K562 (cell line): Measurements from ENCODE around the gene ALDH18A1. TPM values are rescaled to one million over a fixed set of nuclear protein-coding genes. Genes with fewer than 3 reads are reported as not detected.

Experiments
- CBFB ChIP-seq: sonication (generic); formaldehyde crosslinking; IDR thresholded peaks from 2 replicates; pipeline ENCODE4 v1.4.0; 2020; ENCODE audit warnings: mild to moderate bottlenecking, missing genetic modification reagents
- CEBPZ ChIP-seq: fragments of 150-350 bp; IDR thresholded peaks from 2 replicates; pipeline ENCODE4 v1.6.1; 2014; ENCODE audit warnings: low read depth, mild to moderate bottlenecking, low read length, borderline replicate concordance
- CHCHD3 ChIP-seq: fragments of 250-450 bp; sonication (Bioruptor Pico); IDR thresholded peaks from 2 replicates; pipeline ENCODE4 v2.1.2; 2022; ENCODE audit warnings: mild to moderate bottlenecking
- CREB3L1 ChIP-seq: fragments of 450-650 bp; IDR thresholded peaks from 2 replicates; pipeline ENCODE4 v1.6.1; 2014; ENCODE audit warnings: low read depth, mild to moderate bottlenecking, moderate library complexity, borderline replicate concordance
- DIDO1 ChIP-seq: fragments of 450-650 bp; IDR thresholded peaks from 2 replicates; pipeline ENCODE4 v1.6.1; 2016; ENCODE audit warnings: low read depth, missing biosample characterization, missing genetic modification characterization
- FOXP4 ChIP-seq: sonication (generic); formaldehyde crosslinking; IDR thresholded peaks from 2 replicates; pipeline ENCODE4 v1.8.0; 2022; ENCODE audit warnings: mild to moderate bottlenecking, missing genetic modification reagents, borderline replicate concordance
- FUS ChIP-seq: fragments of 200-400 bp; formaldehyde crosslinking; optimal IDR thresholded peaks from 2 replicates; pipeline ENCODE3; 2017; ENCODE audit warnings: low read depth, low read length
- GABPA ChIP-seq: fragments of 200-800 bp; sonication (Bioruptor generic); conservative IDR thresholded peaks from 2 replicates; pipeline ENCODE4 v1.6.1; 2016; ENCODE audit warnings: low read depth, missing genetic modification characterization, missing compliant biosample characterization
- ILK ChIP-seq: fragments of 450-650 bp; IDR thresholded peaks from 2 replicates; pipeline ENCODE4 v1.6.1; 2016; ENCODE audit warnings: missing genetic modification characterization, low read depth, mild to moderate bottlenecking, missing compliant biosample characterization, moderate library complexity, borderline replicate concordance
- KDM1A ChIP-seq, 2 experiments: fragments of 450-650 bp; IDR thresholded peaks; 2 replicates each; pipeline ENCODE4 v1.6.1; 2016; ENCODE audit warnings: mild to moderate bottlenecking in 2 of 2
- MCM7 ChIP-seq, 2 experiments: fragments of 450-650 bp; IDR thresholded peaks; 2 replicates each; pipeline ENCODE4 v1.6.1; 2016 to 2018
- MTA2 ChIP-seq: fragments of 450-650 bp; IDR thresholded peaks from 2 replicates; pipeline ENCODE4 v1.6.1; 2016; ENCODE audit warnings: low read depth
- NCOA4 ChIP-seq: fragments of 450-650 bp; IDR thresholded peaks from 2 replicates; pipeline ENCODE4 v1.6.1; 2018; ENCODE audit warnings: mild to moderate bottlenecking; ENCODE audit not compliant: partially characterized antibody
- PRMT5 ChIP-seq: sonication (generic); formaldehyde crosslinking; IDR thresholded peaks from 2 replicates; pipeline ENCODE4 v1.5.0; 2020; ENCODE audit warnings: missing genetic modification reagents
- SMARCC2 ChIP-seq: fragments of 450-650 bp; IDR thresholded peaks from 2 replicates; pipeline ENCODE4 v1.6.1; 2017; ENCODE audit warnings: antibody characterized with exemption, moderate library complexity, mild to moderate bottlenecking, low read depth
- TCF7 ChIP-seq: sonication (generic); IDR thresholded peaks from 2 replicates; pipeline ENCODE4 v1.6.1; 2016; ENCODE audit warnings: antibody characterized with exemption, borderline replicate concordance
- UBTF ChIP-seq, 2 experiments: IDR thresholded peaks; 2 replicates each; pipeline ENCODE4 v1.6.1; 2012; ENCODE audit warnings: improper control_type of control experiment in 2 of 2, low read depth in 2 of 2, low read length in 2 of 2, borderline replicate concordance in 1 of 2
- YBX1 ChIP-seq: fragments of 450-650 bp; IDR thresholded peaks from 2 replicates; pipeline ENCODE4 v1.7.1; 2016; ENCODE audit warnings: mild to moderate bottlenecking
- ZNF644 ChIP-seq: fragments of 200-800 bp; sonication (Bioruptor generic); IDR thresholded peaks from 2 replicates; pipeline ENCODE4 v1.6.1; 2016; ENCODE audit warnings: low read depth, missing genetic modification characterization, missing compliant biosample characterization
- polyA plus RNA-seq, 8 experiments: library from polyadenylated mRNA; depleted of rRNA in 4 of 8; stranded (reverse) in 5 of 8; unstranded in 3 of 8; fragments of >200 nt; fragmentation: Nextera tagmentation in 2 of 8; fragmentation: Illumina TruSeq in 1 of 8; extraction: Ambion mirVana in 2 of 8; extraction: Trizol in 1 of 8; gene quantifications; 2 replicates each; pipeline versions ENCODE4 v1.2.1 to v1.2.3, GENCODE V29; 2011 to 2014; ENCODE audit warnings: inconsistent platforms in 1 of 8, missing spikeins in 1 of 8
- total RNA-seq, 7 experiments: library from RNA; depleted of rRNA in 6 of 7; stranded (reverse); fragments of >200 nt in 6 of 7; fragmentation: Illumina TruSeq in 2 of 7; extraction: Trizol in 2 of 7; gene quantifications; 2 replicates each; pipeline versions ENCODE4 v1.2.1 to v1.2.3, GENCODE V29; 2011 to 2021; ENCODE audit warnings: low replicate concordance in 1 of 7

Gene ALDH18A1
- total and polyA plus RNA-seq, 9 of the 15 experiments (the other 6 are each of a cell fraction or from before 2014, with no cell fraction given) = 12.0 to 83.3 (median 43.8) TPM

GRCh38 chr10:95693668-95694534 lies 37.4 kb upstream of the ALDH18A1 start, which contains the start of gene TCTN3 (continued):
- TF ChIP-seq CREB3L1 (peak; percentile 39; the same call in 1 of the 2 replicates), FUS (no peak), CBFB (no peak), UBTF (IDR thresholded peaks at IDR 0.05; ENCODE audit: borderline replicate concordance in 1 of 2, low read depth in 2 of 2, low read length in 2 of 2) (no peak), NCOA4 (no peak), CEBPZ (no peak), PRMT5 (CRISPR knock-in tag) (no peak), DIDO1 (tag) (no peak), TCF7 (no peak), ZNF644 (no peak), FOXP4 (no peak), YBX1 (no peak), SMARCC2 (no peak), GABPA (tag) (peak; percentile 47; the same call in 1 of the 2 replicates), ILK (tag) (no peak), KDM1A (IDR thresholded peaks at IDR 0.05) (no peak), MTA2 (no peak), MCM7 (IDR thresholded peaks at IDR 0.05) (no peak), CHCHD3 (CRISPR knock-in tag) (no peak)
